A673 (cell line): ENCODE data around the gene TFG.
"Not testable (repeated sequence)": the region's sequence is repeated elsewhere in the genome, so short reads cannot be mapped to it uniquely, and the experiment has no call there.

ENCODE experiments used
- CTCF ChIP-seq: fragments of 300-800, 200-600 bp; sonication (generic); conservative IDR thresholded peaks from 2 replicates; pipeline ENCODE4 v1.5.1; 2017; ENCODE audit warnings: low read depth, mild to moderate bottlenecking, antibody characterized with exemption, low read length, moderate library complexity, mixed read lengths
- EZH2 ChIP-seq: fragments of 200-600 bp; sonication (generic); IDR thresholded peaks from 2 replicates; pipeline ENCODE4 v1.6.1; 2017; ENCODE audit warnings: borderline replicate concordance, low read depth, mild to moderate bottlenecking, mixed read lengths, antibody characterized with exemption, low read length; ENCODE audit not compliant: poor library complexity, severe bottlenecking

GRCh38 chr3:100666699-100667098, 42.6 kb upstream of the TFG start:
- TF ChIP-seq CTCF, EZH2: not testable (repeated sequence)
